ENCODE data around the gene PPP1R2B.
"Not testable (repeated sequence)": the region's sequence is repeated elsewhere in the genome, so short reads cannot be mapped to it uniquely, and the experiment has no call there.

PPP1R2B gene

GRCh38 chr5:156850206-156850751 lies at the start of gene PPP1R2B:
Gene PPP1R2B (plus strand): TSS chr5:156850295. CDS start chr5:156850563, 268 bp downstream.
- no peak for DNase-seq

GRCh38 chr5:156800929-156801328 lies 49.2 kb upstream of the PPP1R2B start:
- no peak for DNase-seq

- DNase-seq: no peak
Observed at GRCh38 chr5:156802501-156802900, 47.6 kb upstream of the PPP1R2B start.

DNA sequence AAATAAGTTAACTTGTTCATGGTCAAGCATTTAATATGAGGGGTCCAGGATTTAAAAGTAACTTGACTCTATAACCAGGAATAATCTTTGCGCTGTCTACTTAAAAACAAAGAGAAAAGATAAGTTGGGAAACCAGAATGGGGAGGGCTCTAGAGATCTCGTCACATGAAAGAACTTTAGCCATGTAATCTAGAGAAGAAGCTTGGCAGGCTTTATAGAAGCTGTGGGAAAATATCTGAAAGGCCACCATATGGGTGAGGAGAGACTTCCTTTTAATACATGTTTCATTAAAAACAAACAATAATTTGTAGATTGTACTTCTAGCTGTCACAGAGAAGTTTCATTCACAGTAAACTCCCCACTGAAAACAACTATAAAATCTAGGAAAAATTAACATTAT lies 46.7 kb upstream of the PPP1R2B start:
- no peak for DNase-seq

GRCh38 chr5:156812959-156813358 lies 37.1 kb upstream of the PPP1R2B start:
- DNase-seq: no peak

DNA sequence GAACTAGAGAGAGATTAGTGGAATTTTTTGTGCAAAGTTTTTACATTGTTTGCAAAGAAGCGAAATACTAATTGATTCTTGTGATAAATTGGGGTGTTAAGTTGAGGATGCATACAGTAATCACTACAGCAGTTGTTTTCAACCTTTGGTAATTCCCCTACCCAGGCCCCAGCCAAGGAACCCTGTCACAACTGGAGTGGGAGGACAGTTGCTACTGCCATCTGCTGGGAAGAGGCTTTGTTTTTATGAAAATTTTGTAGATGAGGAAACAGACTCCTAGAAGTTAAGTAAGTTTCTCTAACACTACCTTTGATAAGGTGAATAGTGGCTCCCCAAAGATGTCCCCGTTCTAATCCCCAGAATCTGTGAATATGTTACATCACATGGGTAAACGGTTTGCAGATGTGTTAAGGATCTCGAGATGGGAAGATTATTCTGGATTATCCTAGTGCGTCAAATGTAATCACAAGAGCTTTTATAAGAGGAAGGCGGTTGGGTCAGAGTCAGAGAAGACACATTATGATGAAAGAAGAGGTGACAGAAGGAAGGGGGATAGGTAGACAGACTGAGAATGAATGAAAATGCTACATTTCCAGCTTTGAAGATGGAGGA lies 34.0 kb upstream of the PPP1R2B start:
- DNase-seq: peak; percentile 27

- no peak for DNase-seq
Observed at GRCh38 chr5:156819537-156819936, 30.6 kb upstream of the PPP1R2B start.

GRCh38 chr5:156819967-156820581 lies 30.0 kb upstream of the PPP1R2B start:
- no peak for DNase-seq

- DNase-seq: no peak
Observed at GRCh38 chr5:156824241-156824640, 25.9 kb upstream of the PPP1R2B start.

- DNase-seq: peak; percentile 21
Observed at GRCh38 chr5:156824800-156825199, 25.3 kb upstream of the PPP1R2B start.

GRCh38 chr5:156825688-156826087 lies 24.4 kb upstream of the PPP1R2B start:
- DNase-seq: no peak

DNA sequence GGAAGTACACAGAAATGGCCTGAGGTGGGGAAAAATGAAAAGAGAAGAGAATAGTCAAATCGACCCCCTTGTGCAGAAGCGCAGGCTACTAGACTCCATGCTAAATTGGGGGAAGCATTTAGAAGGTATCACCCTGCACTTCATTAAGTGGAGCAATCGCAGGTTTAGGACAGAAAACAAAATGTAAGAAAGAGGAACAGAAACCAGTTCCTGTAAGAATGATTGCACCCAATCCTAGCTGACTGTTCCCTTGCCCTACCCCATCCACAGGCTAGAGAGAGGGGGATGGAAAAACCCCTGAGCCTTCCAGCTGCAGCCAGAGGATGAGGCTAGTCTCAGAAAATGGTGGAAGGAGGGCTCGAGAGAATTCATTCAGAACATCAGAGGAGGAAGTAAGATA lies 23.9 kb upstream of the PPP1R2B start:
- peak; percentile 52 for DNase-seq

- DNase-seq: no peak
Observed at GRCh38 chr5:156834916-156835315, 15.2 kb upstream of the PPP1R2B start.

DNA sequence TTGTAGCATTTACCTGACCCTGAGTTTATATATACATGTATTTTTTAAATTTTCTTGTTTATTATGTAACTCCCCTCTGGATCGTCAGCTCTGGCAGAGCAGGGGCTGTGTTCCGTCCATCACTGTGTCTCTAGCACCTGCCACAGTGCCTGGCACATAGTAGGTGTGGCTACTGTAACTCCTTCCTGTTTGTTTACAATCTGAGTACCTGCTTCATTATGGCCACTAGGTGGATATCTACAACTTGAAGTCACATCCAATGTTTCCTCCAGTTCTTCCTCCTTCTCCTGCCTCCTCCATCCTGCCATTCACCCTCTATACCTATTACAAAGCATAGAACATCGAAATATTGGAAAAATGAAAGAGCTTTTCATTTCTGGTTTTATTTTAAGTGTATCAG lies 14.2 kb upstream of the PPP1R2B start:
- no peak for DNase-seq

DNA sequence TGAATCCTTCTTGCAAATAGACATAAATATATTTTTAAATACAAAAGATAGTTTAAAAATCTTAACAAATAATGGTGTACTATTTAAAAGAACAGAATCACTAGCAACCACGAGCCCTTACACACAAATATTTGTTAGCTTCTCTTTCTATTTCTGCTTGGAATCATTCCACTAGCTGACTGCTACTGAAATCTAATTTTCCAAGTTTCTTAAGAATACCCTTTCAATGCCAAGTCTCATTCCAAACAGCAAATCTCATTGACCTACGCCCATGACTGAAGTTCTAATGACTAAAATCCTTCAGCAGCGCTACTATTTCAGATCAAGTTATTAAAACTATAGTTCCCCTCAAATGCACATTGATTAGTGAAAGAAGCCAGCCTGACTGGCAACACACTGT lies 13.2 kb upstream of the PPP1R2B start:
- DNase-seq: no peak

GRCh38 chr5:156838961-156839360 lies 11.1 kb upstream of the PPP1R2B start:
- no peak for DNase-seq

DNA sequence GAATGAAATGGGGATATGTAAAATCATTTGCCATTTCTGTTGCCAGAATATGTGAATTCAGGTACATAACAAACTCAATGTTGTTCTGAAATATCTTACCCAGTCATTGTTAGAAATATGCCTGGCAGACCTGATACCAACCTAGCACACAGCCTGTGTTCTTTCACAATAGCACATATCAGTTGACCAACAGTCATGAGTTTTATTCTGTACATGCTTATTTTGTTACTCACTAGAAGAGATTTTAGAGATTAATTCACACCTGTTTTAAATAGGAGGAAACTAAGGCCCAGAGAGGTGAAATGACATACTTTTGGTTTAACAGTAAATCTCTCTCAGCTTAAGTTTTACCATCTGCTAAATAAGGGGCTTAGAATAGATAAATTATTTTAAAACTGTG lies 8.4 kb upstream of the PPP1R2B start:
- no peak for DNase-seq

GRCh38 chr5:156846914-156847313 lies 3.2 kb upstream of the PPP1R2B start:
- no peak for DNase-seq

- DNase-seq: not testable (repeated sequence)
Observed at GRCh38 chr5:156848447-156848846, 1.6 kb upstream of the PPP1R2B start.

DNA sequence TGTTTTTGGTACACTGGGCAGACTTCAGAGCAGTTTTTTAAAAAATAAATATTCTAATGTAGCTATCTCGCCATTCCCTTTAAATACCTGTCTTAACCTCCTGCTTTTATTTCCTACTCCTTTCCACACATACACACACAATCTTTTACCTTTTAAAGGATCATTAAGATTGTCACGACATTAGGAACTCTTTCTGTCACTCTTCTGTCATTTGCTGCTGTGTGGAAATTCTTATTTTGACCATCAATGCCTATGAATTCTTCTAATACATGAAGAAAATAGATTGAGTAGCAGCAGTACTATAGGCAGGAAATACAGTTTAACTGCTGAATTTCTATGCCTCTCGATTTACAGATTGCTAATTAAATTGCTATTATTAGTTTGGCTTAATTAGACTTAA lies 1.8 kb downstream of the PPP1R2B start:
- no peak for DNase-seq

DNA sequence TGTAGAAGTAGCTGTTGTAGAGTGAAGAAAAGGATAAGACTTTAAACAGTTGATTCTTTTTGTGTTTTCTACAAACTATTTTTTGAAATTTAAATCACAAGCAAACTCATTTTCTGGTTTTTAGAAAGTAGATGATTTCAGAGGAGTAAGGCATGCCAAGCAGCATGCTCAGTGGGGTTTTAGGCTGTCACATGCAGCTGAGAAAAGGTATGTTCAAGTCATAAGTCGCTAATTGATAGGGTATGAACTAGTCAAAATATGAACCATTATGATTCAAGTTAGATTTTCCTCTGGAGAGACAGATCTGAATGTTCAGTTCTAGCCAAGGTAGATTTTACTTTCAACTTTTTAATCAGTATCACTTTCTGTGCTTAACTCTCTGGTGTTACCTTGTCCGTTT lies 3.0 kb downstream of the PPP1R2B start:
- DNase-seq: not testable (repeated sequence)

- no peak for DNase-seq
Observed at GRCh38 chr5:156865427-156865826, 15.3 kb downstream of the PPP1R2B start.

DNA sequence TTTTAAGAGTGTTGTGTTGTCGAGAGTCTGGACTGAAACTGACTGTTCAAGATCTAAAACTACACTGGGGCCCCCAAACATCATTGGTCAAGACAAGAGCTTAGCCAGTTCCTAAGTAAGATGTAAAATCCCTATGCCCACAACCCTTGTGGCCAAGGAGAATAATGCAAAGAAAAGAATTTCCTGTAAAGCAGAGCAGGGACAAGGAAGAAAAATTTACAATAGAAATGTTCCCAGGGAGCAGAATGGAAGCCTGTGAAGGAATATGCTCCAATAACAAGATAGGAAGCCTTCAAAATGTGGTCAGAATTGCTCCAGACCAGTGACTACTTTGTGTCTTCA lies 20.4 kb downstream of the PPP1R2B start:
- no peak for DNase-seq

DNA sequence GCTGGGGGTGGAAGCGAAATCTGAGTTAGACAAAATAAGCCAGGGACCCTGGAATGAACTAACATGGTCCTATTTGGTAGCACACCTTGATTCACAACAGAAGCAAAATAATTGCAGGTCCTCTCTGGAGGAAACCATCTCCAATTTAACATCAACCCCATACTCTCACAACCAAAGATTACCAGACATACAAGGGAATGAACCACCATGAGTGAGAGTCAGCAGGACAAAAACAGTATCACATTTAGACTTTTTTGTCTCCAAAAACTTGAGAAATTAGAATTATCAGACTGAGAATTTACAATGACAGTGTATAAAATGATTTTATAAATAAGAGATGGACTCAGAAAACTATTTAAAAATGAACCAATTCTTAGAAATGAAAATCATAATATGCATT lies 21.1 kb downstream of the PPP1R2B start:
- no peak for DNase-seq

Data from RPMI8226 (cell line).